Activated T-helper 1 cell treated with Interleukin-2 at 50 U/mL for 16 hours (primary cell): Measurements from ENCODE around the gene TSPAN9.

Experiments used
- DNase-seq: peaks from one replicate; pipeline ENCODE4 v3.0.0-alpha.2; 2020; ENCODE audit warnings: low read depth

The TSPAN9 gene

DNA sequence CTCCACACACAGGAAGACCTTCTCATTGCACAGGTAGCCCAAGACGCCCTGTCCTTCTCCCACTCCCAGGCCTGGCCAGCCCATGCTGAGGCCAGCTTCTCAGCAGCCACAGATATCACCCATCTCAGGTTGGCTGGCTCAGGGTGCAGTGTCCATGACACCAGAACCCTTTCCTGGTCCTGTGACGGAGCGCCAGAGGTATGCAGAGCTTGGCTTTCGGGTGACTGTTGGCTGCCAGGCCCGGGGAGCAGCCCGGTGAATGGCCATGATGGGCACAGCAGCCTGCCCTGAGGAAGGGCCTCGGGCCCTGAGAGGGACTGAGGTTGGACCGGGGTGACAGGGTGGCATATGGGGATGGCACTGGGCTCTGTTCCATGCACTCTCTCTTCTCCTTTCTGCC, 173.4 kb downstream of the TSPAN9 start:
- DNase-seq = no peak

DNA sequence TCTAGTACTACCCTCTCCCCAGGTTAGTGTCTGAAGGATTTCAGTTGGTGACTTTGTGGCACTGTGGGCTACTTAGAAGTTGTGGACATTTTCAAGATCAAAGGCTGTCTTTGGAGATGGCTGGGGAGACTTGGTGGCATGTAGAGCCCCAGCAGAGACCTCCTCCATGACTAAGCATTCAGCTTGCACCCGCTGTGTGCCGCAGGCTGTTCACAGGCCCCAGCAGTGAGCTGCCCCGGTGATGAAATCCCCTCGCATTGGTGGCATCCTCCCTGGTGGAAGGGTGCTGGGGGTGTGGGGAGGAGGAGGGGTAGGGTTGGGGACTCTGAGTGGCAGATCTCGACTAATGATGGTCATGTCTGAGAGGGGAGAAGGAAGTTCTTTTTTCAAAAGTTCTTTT, 173.9 kb downstream of the TSPAN9 start:
- DNase-seq = no peak

DNA sequence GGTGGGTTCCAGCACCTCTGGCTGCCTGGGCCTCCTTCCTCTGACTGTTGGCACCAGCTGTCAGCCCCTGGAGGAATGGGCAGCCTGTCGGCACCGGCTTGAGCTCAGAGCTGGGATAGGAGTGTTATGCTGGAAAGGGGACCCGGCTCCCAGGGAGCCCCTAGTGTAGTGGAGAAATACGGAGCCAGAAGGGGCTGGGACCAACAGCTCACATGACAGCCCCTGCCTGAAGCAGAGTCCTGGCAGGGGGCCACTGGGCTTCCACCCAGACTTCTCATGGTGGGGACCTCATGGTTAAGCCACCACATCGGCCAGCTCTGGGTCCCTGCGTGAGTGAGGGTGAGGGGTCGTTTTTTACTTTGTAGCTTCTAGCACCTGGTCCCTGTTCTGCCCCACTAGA, 174.5 kb downstream of the TSPAN9 start:
- DNase-seq = no peak

DNA sequence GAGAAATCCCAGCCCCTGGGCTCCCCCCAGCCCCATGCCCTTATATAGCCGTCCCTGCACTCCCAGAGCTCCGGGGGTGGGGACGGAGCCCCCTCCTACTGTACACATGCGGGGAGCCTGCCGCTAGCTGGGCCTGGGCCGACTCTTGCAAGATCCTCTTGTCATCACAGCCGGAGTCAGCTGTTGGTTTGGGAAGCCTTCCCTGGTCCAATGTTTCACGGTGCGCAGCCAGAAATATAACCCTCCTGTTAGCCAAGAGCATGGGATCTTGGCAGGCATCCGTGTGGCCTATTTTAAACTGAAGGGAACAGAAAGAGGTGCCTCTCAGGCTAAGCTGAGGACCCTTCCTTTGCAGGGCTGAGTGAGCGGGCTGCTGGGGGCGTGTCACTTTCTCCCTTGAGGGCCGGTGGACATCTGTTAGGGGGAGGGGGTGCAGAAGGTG, 175.3 kb downstream of the TSPAN9 start:
- no peak for DNase-seq

DNA sequence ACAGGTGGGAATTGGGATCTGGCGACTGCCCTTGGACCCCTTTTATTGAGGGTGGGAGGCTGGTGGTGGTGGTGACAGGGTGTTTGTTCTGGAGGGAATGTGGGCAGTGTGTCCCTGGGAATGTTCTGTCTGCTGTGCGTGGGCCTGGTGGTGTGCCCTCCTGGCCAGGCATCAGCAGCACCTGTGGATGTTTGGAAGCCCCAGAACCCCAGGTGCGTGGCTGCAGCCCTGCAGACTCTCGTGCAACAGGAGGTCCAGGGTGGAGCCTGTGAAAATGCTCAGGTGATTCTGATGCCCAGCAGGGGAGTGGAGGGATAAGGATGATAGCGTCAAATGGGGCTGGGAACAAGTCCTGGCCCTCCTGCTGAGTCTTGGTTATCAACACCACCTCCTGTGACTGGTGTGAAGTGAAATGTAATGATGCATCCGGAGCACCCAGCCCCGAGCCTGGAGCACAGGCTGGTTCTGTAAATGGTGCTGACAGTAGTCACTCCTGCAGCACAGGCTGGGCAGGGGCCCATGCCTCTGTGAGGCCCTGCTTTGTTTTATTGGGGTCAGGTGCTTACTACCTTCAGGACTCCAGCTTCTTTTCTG, 176.6 kb downstream of the TSPAN9 start:
- DNase-seq = no peak

DNA sequence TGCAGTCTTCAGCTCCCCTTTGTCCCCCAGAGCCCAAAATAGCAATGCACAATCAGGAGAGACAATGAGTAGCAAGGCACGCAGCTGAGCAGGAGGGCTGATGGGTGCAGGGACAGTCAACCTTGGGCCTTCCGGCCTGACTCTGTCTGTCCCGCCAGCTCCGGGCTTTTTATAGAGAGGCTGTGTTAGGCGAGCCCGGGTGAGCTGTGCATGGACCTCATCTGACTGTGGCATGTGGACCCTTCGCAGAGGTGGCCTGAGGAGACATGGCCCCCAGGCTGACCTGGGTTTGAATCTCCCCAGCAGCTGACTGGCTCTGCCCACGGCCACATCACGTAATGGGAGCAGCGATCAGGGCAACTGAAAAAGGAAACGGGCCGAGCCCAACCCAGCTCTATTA, 177.9 kb downstream of the TSPAN9 start:
- DNase-seq = no peak

DNA sequence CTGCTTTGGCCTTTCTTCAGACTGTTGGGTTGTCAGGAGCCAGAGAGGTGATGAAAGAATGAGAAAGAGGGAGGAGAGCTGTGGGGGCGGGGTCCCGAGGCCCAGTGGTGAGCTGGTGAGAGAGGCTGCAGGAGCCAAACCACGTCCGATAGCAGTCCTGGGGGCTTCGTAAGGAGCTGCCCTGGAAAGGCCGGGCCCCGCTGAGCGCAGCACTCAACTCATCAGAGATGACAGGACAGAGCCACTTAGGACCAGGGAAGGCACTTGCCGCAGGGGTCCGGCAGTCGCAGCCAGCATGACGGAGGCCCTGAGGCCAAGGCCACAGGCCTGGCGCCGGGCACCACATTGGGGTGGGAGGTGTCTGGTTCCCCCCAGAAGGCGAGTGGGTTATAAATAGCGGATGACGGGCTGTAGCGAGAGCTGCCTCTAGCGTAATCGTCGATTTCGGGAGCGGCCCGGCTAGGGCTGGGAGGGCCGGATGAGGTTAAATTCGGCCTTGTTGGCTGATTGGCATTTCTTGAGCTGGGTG, 179.0 kb downstream of the TSPAN9 start:
- DNase-seq = no peak

DNA sequence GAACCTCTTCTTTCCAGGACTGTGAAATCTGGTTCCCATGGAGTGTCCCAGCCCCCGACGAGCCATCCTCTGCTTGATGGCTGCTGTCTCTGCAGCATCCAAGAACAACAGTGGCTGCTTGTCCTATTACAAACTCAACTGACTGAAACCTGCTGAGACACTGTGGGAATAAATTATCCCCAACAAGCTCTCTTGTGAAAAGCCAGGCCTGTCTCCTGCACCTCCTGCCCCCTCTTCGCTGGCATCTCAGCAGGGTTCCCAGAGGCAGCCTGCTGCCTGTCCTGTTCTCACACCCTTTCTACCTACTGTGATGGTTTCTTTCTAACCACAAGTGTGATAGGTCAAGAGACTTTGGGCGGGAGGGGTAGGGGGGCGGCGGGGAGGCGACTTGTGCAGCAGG, 180.2 kb downstream of the TSPAN9 start:
- DNase-seq = no peak

DNA sequence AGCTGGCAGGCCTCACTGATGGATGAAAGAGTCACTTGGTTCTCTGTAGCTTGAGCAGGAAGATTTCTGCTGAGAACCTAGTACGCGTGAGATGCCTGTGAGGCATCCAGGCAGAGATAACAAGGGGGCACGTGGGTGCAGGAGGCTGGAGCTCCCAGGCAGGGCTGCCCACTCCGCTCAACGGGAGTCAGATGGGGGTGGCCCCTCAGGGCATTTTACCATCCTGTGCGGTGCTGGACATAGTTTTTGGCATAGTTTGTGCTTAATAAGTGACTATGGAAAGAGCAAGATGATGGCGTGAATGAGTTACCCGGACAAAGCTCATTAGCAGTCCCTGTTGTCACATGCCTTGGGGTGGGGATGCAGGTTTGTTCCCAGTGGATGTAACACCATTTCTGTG, 182.8 kb downstream of the TSPAN9 start:
- no peak for DNase-seq

DNA sequence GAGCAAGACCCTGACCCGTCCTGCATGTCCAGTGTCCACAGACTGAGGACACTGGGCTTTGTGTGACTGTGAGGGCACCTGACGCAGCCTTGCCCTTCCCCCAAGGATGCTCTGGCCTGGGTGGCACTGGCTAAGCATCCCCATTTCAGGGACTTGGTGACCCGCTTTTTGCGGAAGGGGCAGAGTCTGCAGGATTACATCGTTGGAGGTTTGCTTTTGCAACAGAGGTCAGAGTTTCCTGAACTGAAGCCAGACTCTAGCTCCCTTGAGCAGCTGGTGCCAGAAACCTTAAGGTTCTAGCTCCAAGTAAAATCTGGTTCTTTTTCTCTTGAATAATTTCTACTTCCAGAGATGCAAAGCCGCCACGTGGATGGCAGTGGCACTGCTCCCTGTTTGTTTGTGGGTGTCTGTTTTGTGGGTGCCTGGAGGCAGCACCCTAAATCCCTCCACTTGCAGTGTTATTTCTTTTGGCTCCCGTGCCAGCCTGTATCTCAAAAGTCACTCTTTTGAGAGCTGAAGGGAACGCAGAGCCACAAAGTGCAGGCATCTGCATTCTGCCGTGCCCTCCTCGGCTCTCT, 184.7 kb downstream of the TSPAN9 start:
- DNase-seq = no peak

DNA sequence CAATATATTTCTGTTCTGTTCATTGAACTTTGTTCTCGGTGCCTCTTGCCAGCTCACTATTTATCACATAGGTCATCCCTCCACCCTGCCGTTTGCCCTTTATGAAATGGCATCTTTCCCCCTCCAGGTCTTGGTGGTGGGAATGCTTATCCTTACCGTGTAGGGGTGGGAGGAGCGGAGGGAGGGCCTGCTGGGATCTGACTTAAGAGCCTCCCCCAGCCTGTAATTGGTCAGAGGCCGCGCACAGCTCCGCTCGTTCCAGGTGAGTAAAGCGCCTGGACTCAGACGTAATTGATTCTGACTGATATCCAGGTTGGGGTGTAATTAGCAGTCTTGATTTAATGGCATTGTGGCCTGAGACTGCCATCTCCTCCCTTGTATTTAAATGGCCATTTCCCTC, 185.3 kb downstream of the TSPAN9 start:
- DNase-seq = no peak

DNA sequence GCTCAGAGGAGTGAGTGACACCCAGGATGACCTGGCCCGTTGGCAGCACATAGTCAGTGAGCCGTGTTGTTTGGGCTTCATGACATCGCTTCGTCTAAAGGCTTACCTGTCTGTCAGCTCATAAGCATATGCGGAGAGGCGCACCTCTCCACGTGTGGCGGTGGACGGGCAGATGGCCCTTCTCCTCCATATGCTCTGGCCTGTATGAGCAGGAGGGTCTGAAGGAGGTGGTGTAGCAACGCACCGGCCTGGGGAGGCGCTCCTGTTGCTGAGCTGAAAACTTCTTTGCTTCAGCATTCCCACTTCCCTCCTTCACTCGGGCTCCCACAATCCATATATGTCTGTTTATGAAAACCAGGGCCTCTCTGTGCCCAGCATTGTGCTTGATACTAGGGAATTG, 186.1 kb downstream of the TSPAN9 start:
- no peak for DNase-seq

DNA sequence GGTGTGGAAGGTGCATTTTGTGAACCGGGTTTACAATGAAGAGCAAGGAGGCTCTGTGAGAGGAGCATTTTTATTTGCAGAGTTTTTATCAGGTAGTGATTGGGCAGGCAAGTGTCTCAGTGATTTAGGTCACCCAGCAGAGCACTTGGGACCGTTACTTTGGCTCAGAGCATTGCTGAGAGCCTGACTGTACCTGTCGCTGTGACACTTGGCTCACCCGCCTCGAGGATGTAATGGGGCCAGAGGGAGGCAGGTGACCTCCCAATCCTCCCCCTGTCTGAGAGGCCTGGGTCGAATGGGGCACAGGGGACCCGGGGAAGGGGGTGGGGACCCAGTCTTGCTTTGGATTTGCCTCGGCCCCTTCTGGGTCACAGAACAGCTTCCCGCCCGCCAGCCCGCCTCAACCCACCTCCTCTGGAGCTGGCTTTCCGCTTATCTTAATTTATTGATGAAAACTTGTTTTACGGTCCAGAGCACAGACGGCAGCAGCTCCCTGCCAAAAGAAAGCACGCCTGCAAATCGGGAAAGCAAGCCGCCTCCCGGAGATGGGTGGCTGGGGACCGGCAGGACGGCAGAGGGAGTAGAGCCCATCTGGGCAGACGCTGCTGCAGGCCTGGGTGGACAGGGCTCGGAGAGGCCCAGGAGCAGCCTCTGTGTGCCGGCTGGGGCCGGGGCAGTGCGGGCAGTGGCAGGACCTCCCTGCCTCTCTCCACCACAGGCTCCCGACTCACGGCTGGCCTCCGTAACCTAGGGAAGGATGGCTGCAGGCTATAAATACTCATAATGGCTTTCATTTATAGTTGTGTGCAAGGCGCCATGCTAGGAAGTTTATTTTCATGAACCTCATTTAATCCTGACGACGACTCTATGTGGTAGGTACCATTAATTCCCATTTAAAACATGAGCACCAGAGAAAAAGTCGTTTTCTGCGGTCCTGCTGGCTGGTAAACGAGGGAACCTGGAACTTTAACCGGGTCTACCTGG, 187.1 kb downstream of the TSPAN9 start:
- no peak for DNase-seq

DNA sequence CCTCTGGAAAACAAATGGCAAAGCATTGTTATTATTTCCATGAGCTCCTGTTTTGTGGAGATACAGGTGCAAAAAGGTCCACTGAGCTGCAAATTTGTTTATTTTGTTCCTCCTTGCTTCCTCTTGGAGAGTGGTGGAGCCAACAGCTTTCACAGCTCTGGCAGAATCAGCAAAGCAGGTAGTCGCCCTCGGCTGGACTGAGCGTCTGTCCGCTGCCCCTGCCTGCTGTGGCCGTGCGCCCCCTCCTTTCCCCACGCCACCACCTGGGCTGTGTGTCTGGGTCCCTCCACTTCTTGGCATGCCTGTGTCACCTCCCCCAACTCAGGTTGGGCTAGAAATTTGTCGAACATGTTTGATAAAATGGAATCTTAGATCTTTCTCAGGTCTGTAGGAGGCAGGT, 188.2 kb downstream of the TSPAN9 start:
- no peak for DNase-seq

DNA sequence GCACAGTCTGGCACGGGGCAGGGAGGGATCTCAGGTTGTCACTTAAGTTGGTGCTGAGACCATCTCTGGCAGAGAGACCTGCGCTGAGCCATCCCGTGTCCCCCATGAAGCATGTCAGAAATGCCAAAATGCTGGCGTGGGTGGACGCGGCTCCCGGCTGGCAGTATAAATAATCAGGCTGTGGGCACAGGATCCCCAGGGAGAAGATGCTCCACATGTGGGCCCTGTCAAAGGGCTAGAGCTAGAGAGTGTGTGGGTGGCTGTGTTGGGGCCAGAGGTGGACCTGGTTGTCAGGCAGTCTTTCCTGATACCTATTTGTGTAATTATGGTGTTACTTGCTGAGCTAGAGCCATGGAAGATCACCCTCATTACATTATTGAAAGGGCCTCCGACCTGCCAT, 189.5 kb downstream of the TSPAN9 start:
- no peak for DNase-seq

DNA sequence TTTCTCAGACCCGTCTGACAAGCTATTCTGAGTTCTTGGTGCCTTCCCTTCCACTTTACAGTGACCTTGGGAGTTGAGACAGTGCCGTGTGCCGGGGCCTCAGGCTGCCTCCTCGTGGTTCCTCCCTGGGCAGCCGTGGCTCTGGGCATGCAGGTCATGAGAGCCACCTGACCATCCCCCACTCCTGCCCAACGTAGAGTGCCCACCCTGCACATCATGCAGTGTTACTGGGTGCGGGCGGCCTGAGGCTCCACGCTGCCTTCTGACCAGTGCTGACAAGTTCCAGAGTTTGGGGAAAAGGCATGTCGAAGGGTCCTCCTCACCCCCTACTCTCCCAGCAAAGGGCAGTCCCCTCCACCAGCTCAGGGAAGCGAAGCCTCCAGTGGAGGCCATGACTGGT, 190.5 kb downstream of the TSPAN9 start:
- DNase-seq = no peak

DNA sequence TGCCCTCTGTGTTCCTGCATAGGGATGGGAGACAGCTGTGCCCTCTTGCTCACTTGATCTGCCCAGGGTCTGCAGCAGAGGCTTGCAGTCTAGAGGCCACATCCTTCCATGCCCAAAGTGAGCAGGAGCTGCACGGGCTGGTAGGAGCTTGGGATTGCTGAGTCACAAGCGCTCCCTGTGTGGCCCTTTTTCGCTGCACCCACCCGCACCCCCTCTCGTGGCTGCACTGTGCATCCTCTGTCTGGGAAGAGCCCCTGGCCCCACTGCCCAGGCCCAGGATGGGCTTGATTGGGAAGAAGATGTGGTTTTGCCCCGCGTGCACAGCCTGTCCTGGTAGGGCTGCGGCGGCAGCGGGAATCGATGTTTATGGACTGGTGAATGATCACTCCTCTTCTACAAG, 192.4 kb downstream of the TSPAN9 start:
- DNase-seq = no peak

DNA sequence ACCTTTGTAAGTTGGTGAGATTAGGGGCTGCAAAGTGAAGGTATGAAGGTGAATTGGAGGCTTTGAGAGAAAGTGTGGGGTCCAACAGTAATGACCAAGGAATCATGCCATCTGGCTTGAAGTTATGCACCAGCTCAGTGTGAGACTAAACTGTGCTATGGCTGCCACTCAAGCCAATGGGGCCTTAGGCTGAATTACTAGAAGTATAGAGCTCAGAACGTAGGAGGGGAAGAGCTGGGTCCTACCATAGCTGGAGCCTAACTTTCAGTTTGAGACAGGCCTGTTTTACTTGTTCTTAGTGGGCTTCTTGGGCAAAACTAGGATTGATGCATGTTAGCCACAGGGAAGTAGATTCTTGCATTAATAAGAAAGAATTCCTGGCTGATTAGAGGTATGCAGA, 194.0 kb downstream of the TSPAN9 start:
- DNase-seq = no peak

DNA sequence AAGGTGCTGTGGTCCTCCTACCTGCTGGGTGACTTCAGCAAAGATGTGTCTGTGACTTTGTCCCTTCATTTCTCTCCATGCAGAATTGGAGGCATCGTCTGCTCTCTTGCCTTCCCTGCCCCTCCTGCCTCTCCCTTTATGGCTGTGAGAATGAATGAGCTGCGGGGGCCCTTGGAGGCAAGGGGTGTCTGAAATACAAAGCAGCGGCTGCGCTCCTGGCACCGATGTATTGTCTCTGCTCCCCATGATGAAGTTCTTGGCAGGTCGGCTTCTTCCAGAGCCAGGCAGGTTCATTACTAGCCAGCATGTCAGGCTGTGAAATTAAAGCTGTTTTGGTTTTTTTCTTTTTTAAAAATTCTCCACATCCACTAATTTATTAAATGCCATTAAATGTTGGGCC, 194.5 kb downstream of the TSPAN9 start:
- DNase-seq = no peak

DNA sequence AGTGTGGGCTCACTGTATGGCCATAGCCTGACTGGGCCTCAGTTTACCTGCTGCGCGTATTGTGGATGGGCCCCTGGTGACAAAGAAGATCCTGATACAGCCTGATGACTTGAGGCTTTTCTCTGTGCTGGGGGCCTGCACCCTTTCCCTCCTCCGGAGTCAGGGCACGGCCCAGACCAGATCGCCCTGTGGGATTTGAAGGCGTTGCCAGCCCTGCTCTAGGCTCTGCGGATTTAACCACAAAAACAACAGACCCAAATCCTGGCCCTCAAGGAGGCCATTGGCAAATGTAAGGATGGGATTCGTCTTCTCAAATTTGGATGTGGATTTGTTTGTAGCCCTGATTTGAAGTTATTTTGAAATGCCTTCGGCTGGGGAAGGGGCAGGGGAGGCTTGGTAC, 195.8 kb downstream of the TSPAN9 start:
- DNase-seq = no peak

DNA sequence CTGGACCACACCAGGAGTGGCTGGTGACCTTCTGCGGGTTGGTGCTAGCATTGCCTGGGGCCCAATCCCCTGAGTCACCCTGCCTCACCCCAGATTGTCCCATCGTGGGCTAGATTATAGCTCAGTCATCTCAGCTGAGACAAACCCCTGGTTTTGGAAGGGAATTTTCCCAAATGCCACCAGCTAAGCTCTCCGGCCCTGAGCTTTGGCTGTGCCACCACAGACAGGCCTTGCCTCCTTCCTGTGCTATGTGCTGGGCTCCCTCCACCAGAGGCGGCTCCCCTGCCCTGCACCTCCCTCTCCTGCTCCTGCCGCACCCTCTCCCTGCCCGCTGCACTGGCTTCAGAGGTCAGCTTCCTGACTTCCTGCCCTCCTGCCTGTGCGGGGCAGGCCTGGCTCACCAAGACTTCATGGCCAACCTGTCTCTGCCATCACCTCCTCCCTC, 196.3 kb downstream of the TSPAN9 start:
- DNase-seq = no peak

DNA sequence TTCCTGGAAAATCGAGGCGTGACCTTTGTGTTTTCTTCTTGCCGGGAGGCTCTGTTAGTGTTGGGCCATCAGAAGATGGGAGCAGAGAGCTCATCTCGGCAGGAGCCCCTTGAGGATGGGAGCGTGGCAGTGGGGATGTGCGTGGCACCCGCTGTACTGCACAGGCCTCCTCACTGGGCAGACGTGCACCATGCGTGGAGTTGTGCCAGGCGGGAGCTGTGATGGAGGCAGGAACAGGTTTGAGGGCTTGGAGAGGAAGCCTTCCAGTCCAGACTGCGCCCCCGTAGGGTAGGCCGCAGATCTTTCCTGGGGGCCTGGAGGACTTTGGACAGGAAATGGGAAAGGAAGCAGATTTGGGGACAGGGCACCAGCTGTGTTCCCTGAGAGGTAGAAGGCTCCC, 197.5 kb downstream of the TSPAN9 start:
- DNase-seq = no peak
